PC-9 (cell line): ENCODE measurements around the gene ANO2. TPM values are rescaled to one million over a fixed set of nuclear protein-coding genes. Genes with fewer than 3 reads are reported as not detected.

ENCODE experiments used
- BruUV-seq: library from RNA; stranded (reverse); fragments of 400-500 nt; replicated peaks from 2 replicates; lab custom pipeline; 2021; lab: Mats Ljungman, UMichigan
- CTCF ChIA-PET: fragments of 300-600 bp; sonication (Branson Sonifier 250); formaldehyde crosslinking; loops from one replicate; lab custom pipeline; 2022; ENCODE audit warnings: antibody characterized with exemption; lab: Charles Lee
- POLR2A ChIA-PET: fragments of 300-600 bp; sonication (Branson Sonifier 250); formaldehyde crosslinking; loops from one replicate; lab custom pipeline; 2022; ENCODE audit warnings: antibody characterized with exemption; ENCODE audit not compliant: unreplicated experiment; lab: Charles Lee
- DNase-seq, 2 experiments: peaks; one replicate each; pipeline versions ENCODE4 v3.0.0 to v3.0.0-alpha.2; 2015 to 2022; ENCODE audit warnings: mixed read lengths in 1 of 2
- H2AFZ ChIP-seq: fragments of 200-600 bp; sonication (generic); 2 replicates; pipeline ENCODE4 v1.8.1; 2017; ENCODE audit warnings: antibody characterized with exemption
- H3F3A ChIP-seq: fragments of 200-600 bp; sonication (generic); 2 replicates; pipeline ENCODE4 v1.8.1; 2017; ENCODE audit warnings: antibody characterized with exemption, mild to moderate bottlenecking, low read depth; ENCODE audit not compliant: insufficient read depth
- H3K27ac ChIP-seq: fragments of 200-600 bp; sonication (generic); 2 replicates; pipeline ENCODE4 v1.6.1; 2016; ENCODE audit warnings: mixed run types
- H3K27me3 ChIP-seq: fragments of 200-600 bp; sonication (generic); 2 replicates; pipeline ENCODE4 v1.6.1; 2016; ENCODE audit warnings: low read depth, mixed run types; ENCODE audit not compliant: insufficient read depth
- H3K36me3 ChIP-seq: fragments of 200-600 bp; sonication (generic); 2 replicates; pipeline ENCODE4 v1.6.1; 2016; ENCODE audit warnings: low read depth, mixed run types
- H3K4me1 ChIP-seq: fragments of 200-600 bp; sonication (generic); replicated peaks from 2 replicates; pipeline ENCODE4 v1.6.1; 2016; ENCODE audit warnings: mixed run types; ENCODE audit not compliant: insufficient read depth
- H3K4me2 ChIP-seq: fragments of 200-600 bp; sonication (generic); 2 replicates; pipeline ENCODE4 v1.6.1; 2017; ENCODE audit warnings: mixed run types
- H3K4me3 ChIP-seq: fragments of 200-600 bp; sonication (generic); 2 replicates; pipeline ENCODE4 v1.6.1; 2016; ENCODE audit warnings: mixed run types
- H3K79me2 ChIP-seq: fragments of 200-600 bp; sonication (generic); 2 replicates; pipeline ENCODE4 v1.6.1; 2017; ENCODE audit warnings: low read depth, mixed run types
- H3K9me2 ChIP-seq: fragments of 200-600 bp; sonication (generic); 2 replicates; pipeline ENCODE4 v1.8.1; 2017; ENCODE audit warnings: mild to moderate bottlenecking; ENCODE audit not compliant: insufficient read depth
- H3K9me3 ChIP-seq: fragments of 200-600 bp; sonication (generic); 2 replicates; pipeline ENCODE4 v1.8.1; 2016; ENCODE audit warnings: low read depth; ENCODE audit not compliant: insufficient read depth
- H4K20me1 ChIP-seq: fragments of 200-600 bp; sonication (generic); 2 replicates; pipeline ENCODE4 v1.8.1; 2017; ENCODE audit not compliant: insufficient read depth
- CTCF ChIP-seq: fragments of 200-600 bp; sonication (generic); conservative IDR thresholded peaks from 2 replicates; pipeline ENCODE4 v1.6.1; 2017; ENCODE audit warnings: mixed run types, antibody characterized with exemption, mild to moderate bottlenecking, moderate library complexity
- EZH2 ChIP-seq: fragments of 200-600 bp; sonication (generic); IDR thresholded peaks from 2 replicates; pipeline ENCODE4 v1.8.0; 2017; ENCODE audit warnings: antibody characterized with exemption, low read depth
- intact Hi-C: fragments of 100-400 bp; cut with micrococcal nuclease; formaldehyde crosslinking; loops from one replicate; pipeline ENCODE4 v1.10.0; 2022; ENCODE audit not compliant: unreplicated experiment
- total RNA-seq: library from RNA; stranded (reverse); gene quantifications from 2 replicates; pipeline ENCODE4 v1.2.3, GENCODE V29; 2021

ANO2 gene
- total RNA-seq, 1 experiment from 2014 or later, result not detected

DNA sequence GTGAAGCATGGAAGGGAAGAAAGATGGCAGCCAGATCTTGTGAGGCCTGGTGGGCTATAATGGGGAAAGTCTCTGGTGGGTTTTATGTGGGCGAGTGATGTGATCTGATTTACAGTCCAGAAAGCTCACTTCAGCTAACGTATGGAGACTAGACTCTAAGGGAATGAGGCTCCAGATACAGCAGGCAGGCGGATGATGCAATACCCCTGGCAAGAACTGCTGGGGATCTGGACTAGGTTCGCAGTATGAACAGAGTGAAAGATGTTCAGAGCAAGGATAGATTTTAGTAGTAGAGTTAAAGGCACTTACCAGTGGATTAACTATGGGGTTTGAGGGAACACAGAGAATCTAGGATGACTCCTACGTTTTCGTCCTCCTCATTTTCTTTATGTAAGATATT is 253.1 kb downstream of the ANO2 start:
- TF ChIP-seq CTCF, result no peak
- TF ChIP-seq EZH2, result no peak
- H3K36me3 ChIP-seq, result no peaks in the 10 kb centered on the region
- no peaks in the 10 kb centered on the region for H3K4me1 ChIP-seq
- H3K9me2 ChIP-seq, result no peaks in the 10 kb centered on the region
- H3F3A ChIP-seq, result no peaks in the 10 kb centered on the region
- H3K27ac ChIP-seq, result no peak overlapping the region
- H3K9me3 ChIP-seq, result no peaks in the 10 kb centered on the region
- no peaks in the 10 kb centered on the region for H4K20me1 ChIP-seq
- no peak overlapping the region for H3K4me2 ChIP-seq
- no TSS peak for BruUV-seq
- ChIA-PET POLR2A (no interaction called here), CTCF (no interaction called here)
- H3K79me2 ChIP-seq, result no peaks in the 10 kb centered on the region
- no peak overlapping the region for H3K4me3 ChIP-seq
- H2AFZ ChIP-seq, result no peak overlapping the region; the same call in 1 of the 2 replicates
- DNase-seq, result no peak
- peaks cover 62% of the 10 kb centered on the region for H3K27me3 ChIP-seq
- intact Hi-C loops, result no loop called here

DNA sequence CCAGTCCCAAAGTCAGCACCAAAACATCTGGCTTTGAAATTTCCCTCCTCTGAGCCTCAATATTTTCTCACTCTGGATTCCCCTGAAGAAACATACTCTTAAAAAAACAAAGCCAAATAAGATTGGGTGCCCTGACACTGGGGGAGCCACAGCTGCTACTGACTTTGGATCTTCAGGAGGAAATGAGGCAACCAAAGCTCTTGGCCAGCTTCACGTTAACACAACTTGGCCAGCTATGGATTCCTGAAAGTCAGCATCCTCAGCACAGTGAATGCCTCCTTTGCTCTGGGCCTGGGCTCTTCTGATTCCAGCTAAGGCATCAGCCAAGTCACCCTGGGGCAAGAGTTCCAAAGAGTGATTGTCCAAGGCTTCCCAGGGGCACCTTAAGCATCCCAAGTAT is 254.8 kb downstream of the ANO2 start:
- CTCF ChIA-PET, result no interaction called here
- no peak for DNase-seq
- Histone ChIP-seq H3K4me3 (no peak overlapping the region), H3K4me2 (no peak overlapping the region), H3K9me2 (no peaks in the 10 kb centered on the region), H3K79me2 (no peaks in the 10 kb centered on the region), H2AFZ (no peak overlapping the region), H3K9me3 (no peaks in the 10 kb centered on the region), H3K27me3 (peaks cover 58% of the 10 kb centered on the region), H4K20me1 (no peaks in the 10 kb centered on the region), H3K36me3 (no peaks in the 10 kb centered on the region), H3F3A (no peaks in the 10 kb centered on the region), H3K27ac (no peak overlapping the region), H3K4me1 (no peaks in the 10 kb centered on the region)
- BruUV-seq, result no TSS peak
- TF ChIP-seq CTCF (no peak), EZH2 (no peak)
- POLR2A ChIA-PET, result interaction anchor here (0.6 kb wide), 1 partner anchor 399 kb away, joined by 3 read pairs; no protein-coding TSS in a partner anchor
- intact Hi-C loops, result no loop called here

DNA sequence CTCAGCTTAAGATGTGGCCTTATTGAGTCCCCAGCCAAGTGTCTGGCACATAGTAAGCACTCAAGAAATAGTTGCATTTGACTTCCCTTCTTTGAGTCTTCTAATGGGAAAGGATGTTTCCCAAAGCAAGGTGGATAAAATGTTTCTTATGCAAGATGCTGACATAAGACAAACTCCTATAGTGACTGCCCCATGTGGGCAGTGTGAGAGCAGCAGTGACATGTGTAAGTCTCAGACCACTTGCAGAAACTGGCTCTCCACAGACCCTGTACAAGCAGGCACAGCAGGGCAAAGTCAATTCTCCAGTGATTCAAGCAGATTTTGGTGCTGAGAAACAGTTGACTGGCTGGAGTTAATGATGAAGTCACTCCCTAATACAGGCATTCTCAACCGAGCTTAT is 255.3 kb downstream of the ANO2 start:
- Histone ChIP-seq H3K4me1 (no peaks in the 10 kb centered on the region), H3K36me3 (no peaks in the 10 kb centered on the region), H3F3A (no peaks in the 10 kb centered on the region), H3K27ac (no peak overlapping the region), H3K27me3 (peaks cover 53% of the 10 kb centered on the region), H4K20me1 (no peaks in the 10 kb centered on the region), H3K9me2 (no peaks in the 10 kb centered on the region), H3K4me3 (no peak overlapping the region), H3K4me2 (no peak overlapping the region), H2AFZ (no peak overlapping the region), H3K9me3 (no peaks in the 10 kb centered on the region), H3K79me2 (no peaks in the 10 kb centered on the region)
- CTCF ChIA-PET, result no interaction called here
- no TSS peak for BruUV-seq
- TF ChIP-seq EZH2 (no peak), CTCF (no peak)
- POLR2A ChIA-PET, result no interaction called here
- no peak for DNase-seq
- intact Hi-C loops, result no loop called here
